ENCODE data around the gene TEKTIP1. TPM values are rescaled to one million over a fixed set of nuclear protein-coding genes. Genes with fewer than 3 reads are reported as not detected.

TEKTIP1 gene
- total and polyA plus RNA-seq, 2 of the 4 experiments (the other 2 are of a cell fraction) = not detected

DNA sequence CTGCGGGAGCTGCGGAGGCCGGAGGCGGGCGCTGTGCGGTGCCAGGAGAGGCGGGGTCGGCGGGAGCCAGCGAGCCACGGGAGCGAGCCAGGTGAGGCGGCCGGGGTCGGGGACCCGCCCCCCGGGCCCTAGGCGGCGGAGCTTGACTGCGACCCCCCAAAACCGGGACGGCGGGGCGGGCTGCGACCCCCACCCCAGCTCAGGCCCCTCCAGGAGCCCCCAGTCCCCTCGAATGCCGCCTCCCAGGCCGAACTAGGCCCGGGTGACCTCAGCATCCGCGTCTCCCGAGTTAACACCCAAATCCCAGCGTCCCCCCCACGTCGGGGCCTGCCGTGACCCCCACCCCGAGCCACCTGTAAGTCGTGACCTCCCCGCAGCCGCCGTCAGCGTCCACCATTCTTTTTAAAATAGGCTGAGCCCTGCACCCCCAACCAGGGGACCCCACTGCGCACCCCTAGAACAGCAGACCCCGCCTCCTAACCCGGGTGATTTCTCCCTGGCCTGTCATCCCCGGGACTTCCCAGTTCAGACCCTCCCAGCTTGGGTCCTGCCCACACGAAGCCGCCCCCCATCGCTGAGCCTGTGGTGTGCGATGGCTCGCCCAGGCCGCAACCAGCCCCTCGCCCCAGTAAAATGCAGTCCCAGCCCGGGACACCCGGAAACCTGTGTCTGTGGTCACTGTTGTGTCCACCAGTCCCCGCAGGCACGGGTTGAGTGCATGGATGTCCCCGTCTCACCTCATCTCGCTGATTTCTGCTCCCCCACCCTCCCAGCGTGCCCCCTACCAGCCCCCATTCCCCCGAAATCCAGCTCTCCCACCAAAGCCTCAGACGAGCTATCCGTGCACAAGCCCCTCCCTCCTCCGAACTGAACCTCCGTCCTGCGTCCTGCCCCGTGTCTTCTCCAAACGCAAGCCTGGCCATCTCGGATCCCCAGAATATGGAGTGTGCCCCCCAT, 32.3 kb upstream of the TEKTIP1 start:
- Histone ChIP-seq H2BK15ac (ENCODE audit: low read depth, low read length) (no peak overlapping the region), H2AK5ac (ENCODE audit: low read depth, low read length) (peak overlapping the region; percentile 89), H3K9me1 (ENCODE audit: insufficient read depth, low read length) (peaks cover 15% of the 10 kb centered on the region), H3K4me1 (ENCODE audit: control insufficient read depth, insufficient read depth, low read length) (peaks cover 16% of the 10 kb centered on the region), H3K56ac (ENCODE audit: extremely low read depth, insufficient read depth, low read length) (0 out of 2 replicates have a peak overlapping the region, but pooled peaks have one; percentile 52), H4K8ac (ENCODE audit: low read depth in 2 of 2, low read length in 2 of 2) (peak overlapping the region; percentile 33 to 66; a peak in 1 of 4 replicates), H3K18ac (ENCODE audit: low read depth, low read length) (no peak overlapping the region), H3K79me1 (ENCODE audit: low read depth in 1 of 2, low read length in 2 of 2) (peaks cover 0 to 57% of the 10 kb centered on the region in 2 experiments; a peak in 2 of 4 replicates), H3K14ac (replicated peaks; ENCODE audit: low read depth, low read length) (peak overlapping the region; percentile 83), H3K9me3 (ENCODE audit: control insufficient read depth, insufficient read depth, low read length) (no peaks in the 10 kb centered on the region), H2BK5ac (ENCODE audit: low read depth, low read length, poor library complexity, severe bottlenecking) (peak overlapping the region; percentile 47), H2BK120ac (ENCODE audit: low read depth, low read length) (no peak overlapping the region), H3K9ac (ENCODE audit: low read depth, low read length) (peak overlapping the region; percentile 90), H2AFZ (replicated peaks; ENCODE audit: low read length, poor library complexity) (peak overlapping the region; percentile 88), H4K5ac (ENCODE audit: low read depth, low read length) (no peak overlapping the region; the same call in 1 of the 2 replicates), H3K4me3 (ENCODE audit: insufficient read depth, low read depth, low read length) (peak overlapping the region; percentile 65), H3K27me3 (ENCODE audit: control insufficient read depth, insufficient read depth, low read length) (no peaks in the 10 kb centered on the region), H4K20me1 (ENCODE audit: insufficient read depth, low read length) (peaks cover 45% of the 10 kb centered on the region), H4K91ac (ENCODE audit: insufficient read depth, low read depth, low read length) (no peak overlapping the region; the same call in 1 of the 2 replicates), H3K36me3 (ENCODE audit: control insufficient read depth, insufficient read depth, low read length) (peaks cover 10% of the 10 kb centered on the region), H3K27ac (ENCODE audit: insufficient read depth, low read length) (peak overlapping the region; percentile 65), H2BK20ac (ENCODE audit: low read depth, low read length) (no peak overlapping the region), H3K4ac (ENCODE audit: low read depth, low read length) (peak overlapping the region; percentile 72), H2AK9ac (replicated peaks; ENCODE audit: low read depth, low read length, poor library complexity) (peak overlapping the region; percentile 98), H3K23ac (ENCODE audit: low read depth, low read length) (peak overlapping the region; percentile 82), H3K4me2 (ENCODE audit: low read depth, low read length) (peak overlapping the region; percentile 98)
- ATAC-seq (ENCODE audit: low read depth) (peak; percentile 8), DNase-seq (no peak)
- CTCF ChIA-PET = no interaction called here
- in situ Hi-C loops (cut with MboI; ENCODE audit: low sequenced_read_pairs) (no loop called here), intact Hi-C loops (cut with micrococcal nuclease) (loop anchor here (5.0 kb wide), 1 partner anchor 121 kb away; the partner anchor contains the start of gene CACTIN), dilution Hi-C loops (cut with HindIII; ENCODE audit: low sequenced_read_pairs, unreplicated experiment) (no loop called here)
- TF ChIP-seq POLR2A (IDR thresholded peaks at IDR 0.05; ENCODE audit: low read depth, low read length) (peak; percentile 80; the same call in 1 of the 2 replicates), NFE2L2 (IDR thresholded peaks at IDR 0.05; ENCODE audit: low read depth, low read length) (no peak)
- BruUV-seq (replicated peaks) = no TSS peak
- POLR2A ChIA-PET (ENCODE audit: unreplicated experiment) = interaction anchor here (0.6 kb wide), 2 partner anchors 12 to 138 kb away, joined by 3 to 4 read pairs; no protein-coding TSS in a partner anchor
- WGBS, 2 experiments (ENCODE audit: extremely low coverage in 2 of 2, insufficient read length in 1 of 2) = 0% methylated on average over 24 of the region's 69 CpGs; no CpG with 5 or more reads in 1 of the 2 experiments

All from IMR-90 (cell line).